ENCODE measurements around the gene TNFSF13. TPM values are rescaled to one million over a fixed set of nuclear protein-coding genes. Genes with fewer than 3 reads are reported as not detected.

Gene TNFSF13
- total RNA-seq, 1 donor from 2014 or later, result 2.4 TPM

- Mint-ChIP-seq H3K4me3 (peak overlapping the region; percentile 62), H3K4me1 (peaks cover 52% of the 10 kb centered on the region), H3K27me3 (peaks cover 2% of the 10 kb centered on the region), H3K9me3 (no peaks in the 10 kb centered on the region), H3K36me3 (ENCODE audit: low read depth) (peaks cover 36% of the 10 kb centered on the region), H3K27ac (peak overlapping the region; percentile 81)
- peak; percentile 69 for DNase-seq
- intact Hi-C loops (cut with micrococcal nuclease), result no loop called here
Measured at GRCh38 chr17:7557775-7558543, 591 bp upstream of the TNFSF13 start.

- peak; percentile 59 for DNase-seq
- Mint-ChIP-seq H3K9me3 (no peaks in the 10 kb centered on the region), H3K4me1 (peaks cover 47% of the 10 kb centered on the region), H3K4me3 (no peak overlapping the region), H3K27me3 (peaks cover 2% of the 10 kb centered on the region), H3K36me3 (ENCODE audit: low read depth) (peaks cover 39% of the 10 kb centered on the region), H3K27ac (no peak overlapping the region)
- intact Hi-C loops (cut with micrococcal nuclease), result loop anchor here (2.0 to 5.0 kb wide), 2 partner anchors 75 to 307 kb away; partner anchors contain the start of genes CTDNEP1, ELP5 and POLR2A
Measured at GRCh38 chr17:7559320-7560171, 996 bp downstream of the TNFSF13 start.

- peak overlapping the region; percentile 97 for H3K4me3 Mint-ChIP-seq
- peaks cover 2% of the 10 kb centered on the region for H3K27me3 Mint-ChIP-seq
- peak; percentile 89 for DNase-seq
- H3K9me3 Mint-ChIP-seq, result no peaks in the 10 kb centered on the region
- H3K4me1 Mint-ChIP-seq, result peaks cover 43% of the 10 kb centered on the region
- peaks cover 41% of the 10 kb centered on the region for H3K36me3 Mint-ChIP-seq (ENCODE audit: low read depth)
- intact Hi-C loops (cut with micrococcal nuclease), result loop anchor here (1.0 to 5.0 kb wide), 9 partner anchors 8 to 308 kb away; partner anchors contain the start of genes CTDNEP1, ELP5, POLR2A and WRAP53
- H3K27ac Mint-ChIP-seq, result peak overlapping the region; percentile 99
Measured at GRCh38 chr17:7560172-7561027, 1.9 kb downstream of the TNFSF13 start.

- Mint-ChIP-seq H3K4me3 (peak overlapping the region; percentile 97), H3K9me3 (no peaks in the 10 kb centered on the region), H3K36me3 (ENCODE audit: low read depth) (peaks cover 44% of the 10 kb centered on the region), H3K4me1 (peaks cover 39% of the 10 kb centered on the region), H3K27ac (peak overlapping the region; percentile 99), H3K27me3 (peaks cover 2% of the 10 kb centered on the region)
- intact Hi-C loops (cut with micrococcal nuclease), result loop anchor here (1.0 to 5.0 kb wide), 9 partner anchors 9 to 309 kb away; partner anchors contain the start of genes CTDNEP1, ELP5, POLR2A and WRAP53
- peak; percentile 96 for DNase-seq
Measured at GRCh38 chr17:7561028-7561575, 2.6 kb downstream of the TNFSF13 start.

GRCh38 chr17:7561589-7562207, 3.1 kb downstream of the TNFSF13 start, which contains the start of gene SENP3:
Gene SENP3 (plus strand): TSS chr17:7561919. CDS start chr17:7563077, 1,158 bp downstream.
- peaks cover 36% of the 10 kb centered on the region for H3K4me1 Mint-ChIP-seq
- H3K27ac Mint-ChIP-seq, result peak within 1 kb of the TSS; percentile 99
- no peaks in the 10 kb centered on the region for H3K9me3 Mint-ChIP-seq
- peaks cover 42% of the 10 kb centered on the region for H3K36me3 Mint-ChIP-seq (ENCODE audit: low read depth)
- DNase-seq, result peak; percentile 98
- H3K4me3 Mint-ChIP-seq, result peak within 1 kb of the TSS; percentile 97
- intact Hi-C loops (cut with micrococcal nuclease), result loop anchor here (1.0 to 5.0 kb wide), 9 partner anchors 9 to 309 kb away; partner anchors contain the start of genes CTDNEP1, ELP5, POLR2A and WRAP53
- H3K27me3 Mint-ChIP-seq, result peaks cover 2% of the 10 kb centered on the region

- no peaks in the 10 kb centered on the region for H3K9me3 Mint-ChIP-seq
- H3K36me3 Mint-ChIP-seq (ENCODE audit: low read depth), result peaks cover 46% of the 10 kb centered on the region
- peak; percentile 71 for DNase-seq
- intact Hi-C loops (cut with micrococcal nuclease), result loop anchor here (5.0 kb wide), 1 partner anchor 310 kb away; the partner anchor contains the start of genes CTDNEP1 and ELP5
- peak overlapping the region; percentile 92 for H3K27ac Mint-ChIP-seq
- H3K4me1 Mint-ChIP-seq, result peaks cover 35% of the 10 kb centered on the region
- H3K27me3 Mint-ChIP-seq, result peaks cover 2% of the 10 kb centered on the region
- H3K4me3 Mint-ChIP-seq, result peak overlapping the region; percentile 97
Measured at GRCh38 chr17:7562208-7562605, 3.7 kb downstream of the TNFSF13 start.

GRCh38 chr17:7563115-7563869, 4.7 kb downstream of the TNFSF13 start:
- H3K4me3 Mint-ChIP-seq, result peak overlapping the region; percentile 97
- H3K4me1 Mint-ChIP-seq, result peaks cover 35% of the 10 kb centered on the region
- peaks cover 2% of the 10 kb centered on the region for H3K27me3 Mint-ChIP-seq
- no peaks in the 10 kb centered on the region for H3K9me3 Mint-ChIP-seq
- H3K27ac Mint-ChIP-seq, result peak overlapping the region; percentile 92
- peak; percentile 61 for DNase-seq
- intact Hi-C loops (cut with micrococcal nuclease), result loop anchor here (5.0 kb wide), 1 partner anchor 311 kb away; the partner anchor contains the start of genes CTDNEP1 and ELP5
- H3K36me3 Mint-ChIP-seq (ENCODE audit: low read depth), result peaks cover 48% of the 10 kb centered on the region

- H3K36me3 Mint-ChIP-seq (ENCODE audit: low read depth), result peaks cover 71% of the 10 kb centered on the region
- no peak for DNase-seq
- intact Hi-C loops (cut with micrococcal nuclease), result no loop called here
- H3K27ac Mint-ChIP-seq, result no peak overlapping the region
- no peak overlapping the region for H3K4me3 Mint-ChIP-seq
- no peaks in the 10 kb centered on the region for H3K9me3 Mint-ChIP-seq
- peaks cover 30% of the 10 kb centered on the region for H3K4me1 Mint-ChIP-seq
- peaks cover 2% of the 10 kb centered on the region for H3K27me3 Mint-ChIP-seq
Measured at GRCh38 chr17:7569571-7569970, 11.0 kb downstream of the TNFSF13 start.

GRCh38 chr17:7570351-7570750, 11.8 kb downstream of the TNFSF13 start:
- H3K4me3 Mint-ChIP-seq, result no peak overlapping the region
- intact Hi-C loops (cut with micrococcal nuclease), result loop anchor here (10.0 kb wide), 1 partner anchor 264 kb away; the partner anchor contains the start of gene KDM6B
- peaks cover 38% of the 10 kb centered on the region for H3K4me1 Mint-ChIP-seq
- H3K9me3 Mint-ChIP-seq, result no peaks in the 10 kb centered on the region
- H3K27me3 Mint-ChIP-seq, result peaks cover 2% of the 10 kb centered on the region
- no peak overlapping the region for H3K27ac Mint-ChIP-seq
- H3K36me3 Mint-ChIP-seq (ENCODE audit: low read depth), result peaks cover 72% of the 10 kb centered on the region
- no peak for DNase-seq

GRCh38 chr17:7572338-7572587, 13.7 kb downstream of the TNFSF13 start:
- peaks cover 54% of the 10 kb centered on the region for H3K4me1 Mint-ChIP-seq
- H3K9me3 Mint-ChIP-seq, result no peaks in the 10 kb centered on the region
- H3K27me3 Mint-ChIP-seq, result peaks cover 2% of the 10 kb centered on the region
- H3K27ac Mint-ChIP-seq, result peak overlapping the region; percentile 100
- H3K36me3 Mint-ChIP-seq (ENCODE audit: low read depth), result peaks cover 78% of the 10 kb centered on the region
- no peak for DNase-seq
- intact Hi-C loops (cut with micrococcal nuclease), result loop anchor here (1.0 to 10.0 kb wide), 4 partner anchors 11 to 263 kb away; partner anchors contain the start of genes KDM6B, MPDU1, SENP3 and TP53
- peak overlapping the region; percentile 95 for H3K4me3 Mint-ChIP-seq

- DNase-seq, result peak; percentile 100
- Mint-ChIP-seq H3K4me1 (peaks cover 55% of the 10 kb centered on the region), H3K4me3 (peak overlapping the region; percentile 95), H3K27ac (peak overlapping the region; percentile 100), H3K27me3 (peaks cover 2% of the 10 kb centered on the region), H3K9me3 (no peaks in the 10 kb centered on the region), H3K36me3 (ENCODE audit: low read depth) (peaks cover 78% of the 10 kb centered on the region)
- intact Hi-C loops (cut with micrococcal nuclease), result loop anchor here (1.0 to 10.0 kb wide), 4 partner anchors 11 to 262 kb away; partner anchors contain the start of genes KDM6B, MPDU1, SENP3 and TP53
Measured at GRCh38 chr17:7572588-7573323, 14.2 kb downstream of the TNFSF13 start.
